GM12875 (cell line): Measurements from ENCODE around the gene DUOX1.

Experiments
- H3K4me3 ChIP-seq: one replicate; pipeline ENCODE4 v1.5.1; 2011; ENCODE audit warnings: low read depth, low read length, control low read depth
- TF ChIP-seq, protein P1 (sequence below): IDR thresholded peaks from 2 replicates; pipeline ENCODE4 v1.5.1; 2011; ENCODE audit warnings: low read depth, mild to moderate bottlenecking, control low read depth, inconsistent platforms, low read length, moderate library complexity, borderline replicate concordance; ENCODE audit not compliant: insufficient read depth

The DUOX1 gene

DNA sequence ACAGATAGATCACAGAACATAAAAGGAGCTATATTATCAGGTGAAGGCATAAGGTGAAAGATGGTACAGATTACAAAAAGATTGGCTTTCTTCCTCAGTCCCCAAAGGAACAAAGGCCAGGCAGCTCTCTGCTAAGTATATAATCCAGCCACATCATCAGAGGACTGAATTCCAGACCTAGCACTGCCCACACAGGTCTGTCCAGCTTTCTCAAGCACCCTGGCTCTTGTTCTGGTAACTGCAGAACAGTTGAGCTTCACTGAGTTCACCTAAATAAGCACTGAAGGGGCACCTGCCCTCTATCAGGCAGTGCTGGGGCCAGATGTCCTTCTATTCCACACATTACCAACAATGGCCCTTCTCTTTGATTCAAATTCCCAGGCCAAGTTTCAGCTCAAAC is 6.4 kb upstream of the DUOX1 start:
- no peak overlapping the region for H3K4me3 ChIP-seq
- TF ChIP-seq, protein P1, sequence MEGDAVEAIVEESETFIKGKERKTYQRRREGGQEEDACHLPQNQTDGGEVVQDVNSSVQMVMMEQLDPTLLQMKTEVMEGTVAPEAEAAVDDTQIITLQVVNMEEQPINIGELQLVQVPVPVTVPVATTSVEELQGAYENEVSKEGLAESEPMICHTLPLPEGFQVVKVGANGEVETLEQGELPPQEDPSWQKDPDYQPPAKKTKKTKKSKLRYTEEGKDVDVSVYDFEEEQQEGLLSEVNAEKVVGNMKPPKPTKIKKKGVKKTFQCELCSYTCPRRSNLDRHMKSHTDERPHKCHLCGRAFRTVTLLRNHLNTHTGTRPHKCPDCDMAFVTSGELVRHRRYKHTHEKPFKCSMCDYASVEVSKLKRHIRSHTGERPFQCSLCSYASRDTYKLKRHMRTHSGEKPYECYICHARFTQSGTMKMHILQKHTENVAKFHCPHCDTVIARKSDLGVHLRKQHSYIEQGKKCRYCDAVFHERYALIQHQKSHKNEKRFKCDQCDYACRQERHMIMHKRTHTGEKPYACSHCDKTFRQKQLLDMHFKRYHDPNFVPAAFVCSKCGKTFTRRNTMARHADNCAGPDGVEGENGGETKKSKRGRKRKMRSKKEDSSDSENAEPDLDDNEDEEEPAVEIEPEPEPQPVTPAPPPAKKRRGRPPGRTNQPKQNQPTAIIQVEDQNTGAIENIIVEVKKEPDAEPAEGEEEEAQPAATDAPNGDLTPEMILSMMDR: no peak

DNA sequence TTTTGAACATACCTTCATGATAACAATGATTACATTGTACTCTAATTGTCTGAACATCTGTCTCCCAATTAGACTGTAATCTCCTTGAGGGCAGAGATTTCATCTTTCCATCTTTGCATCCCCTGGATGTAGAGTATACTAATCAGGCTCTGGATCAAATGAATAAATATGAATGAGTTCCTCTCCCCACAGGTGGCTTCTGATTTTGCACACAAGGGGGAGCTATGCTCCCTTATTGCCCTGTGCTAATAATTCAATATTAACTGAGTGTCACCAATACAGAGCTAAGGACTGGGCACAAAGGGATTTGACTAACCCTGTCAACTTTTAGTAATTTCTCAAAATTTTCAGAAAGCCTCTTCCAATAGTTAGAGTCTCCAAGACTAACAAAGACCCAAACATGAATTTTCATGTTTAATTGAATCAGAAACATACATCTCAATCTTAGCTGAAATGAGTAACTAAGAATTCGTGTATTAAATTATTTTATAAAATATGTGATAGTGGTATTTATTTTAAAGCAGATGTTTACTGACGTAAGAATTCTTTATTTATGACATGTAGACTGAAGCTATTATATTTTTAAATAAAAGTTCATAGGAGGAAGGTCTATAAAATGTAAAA is 3.1 kb upstream of the DUOX1 start:
- no peak overlapping the region for H3K4me3 ChIP-seq
- TF ChIP-seq, protein P1: peak; percentile 66

DNA sequence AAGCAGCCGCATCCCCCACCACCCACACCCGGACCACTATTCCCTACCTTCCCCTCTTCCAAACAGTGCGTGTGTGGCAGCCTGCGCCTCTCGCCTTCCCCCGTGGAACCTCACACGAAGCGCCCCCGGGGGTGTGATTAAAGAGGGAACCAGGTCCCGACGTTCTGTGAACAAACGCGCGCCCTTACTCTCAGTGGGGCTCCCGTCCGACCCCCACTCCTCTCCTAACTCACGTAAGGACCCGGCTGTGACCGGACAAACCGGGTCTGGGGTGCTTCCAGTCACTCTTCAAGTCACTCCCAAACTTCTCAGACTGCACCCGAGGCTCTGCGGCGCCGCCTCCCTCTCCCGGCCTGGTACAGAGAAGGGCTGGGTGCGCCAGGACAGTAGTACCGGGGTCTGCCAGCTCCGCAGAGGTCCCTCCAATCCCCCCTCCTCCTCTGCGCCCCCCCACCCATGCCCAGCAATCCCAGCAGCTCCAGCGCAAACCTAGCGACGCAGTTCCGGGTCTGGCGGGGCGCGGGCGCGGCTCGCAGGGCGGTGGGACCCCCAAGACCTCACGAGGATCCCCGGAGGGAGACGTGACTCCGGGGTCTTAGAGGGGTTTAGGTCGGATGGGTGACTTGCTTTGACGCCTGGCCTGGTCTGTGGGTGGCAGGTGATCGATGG is 689 bp upstream of the DUOX1 start:
- TF ChIP-seq, protein P1: no peak
- no peak overlapping the region for H3K4me3 ChIP-seq

DNA sequence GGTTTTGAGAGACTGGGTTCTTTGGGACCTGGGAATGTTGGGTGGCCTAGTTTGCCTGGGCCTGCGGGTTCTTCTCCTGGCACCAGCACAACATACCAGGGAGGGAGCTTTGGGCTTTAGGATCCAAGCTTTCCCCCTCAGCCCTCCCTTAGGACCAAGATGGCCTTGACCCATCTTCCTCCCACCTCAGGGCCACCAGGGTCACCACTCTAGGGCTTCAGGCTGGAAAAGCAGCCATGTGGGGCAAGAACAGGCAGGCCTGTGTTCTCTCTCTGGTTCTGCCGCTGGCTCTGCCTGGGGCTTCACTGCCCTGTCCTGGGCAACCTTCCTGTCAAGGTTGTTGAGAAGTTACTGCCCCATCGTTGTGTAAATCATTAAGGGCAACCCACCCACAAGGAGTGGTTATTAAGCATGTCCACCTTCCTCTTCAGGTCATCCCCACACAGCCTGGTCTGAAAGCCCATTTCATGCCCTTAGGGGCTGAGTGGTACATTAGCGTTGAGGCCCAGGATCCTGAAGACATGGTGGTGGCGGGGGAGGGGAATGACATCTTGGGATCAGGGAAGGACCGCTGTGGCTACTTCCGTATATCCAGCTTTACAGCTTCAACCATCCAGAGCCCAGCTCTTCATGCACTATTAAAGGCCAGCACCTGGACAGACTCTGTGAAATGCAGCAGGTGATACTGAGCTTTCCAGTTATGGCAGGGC is 652 bp downstream of the DUOX1 start:
- H3K4me3 ChIP-seq: no peak overlapping the region
- TF ChIP-seq, protein P1: no peak

DNA sequence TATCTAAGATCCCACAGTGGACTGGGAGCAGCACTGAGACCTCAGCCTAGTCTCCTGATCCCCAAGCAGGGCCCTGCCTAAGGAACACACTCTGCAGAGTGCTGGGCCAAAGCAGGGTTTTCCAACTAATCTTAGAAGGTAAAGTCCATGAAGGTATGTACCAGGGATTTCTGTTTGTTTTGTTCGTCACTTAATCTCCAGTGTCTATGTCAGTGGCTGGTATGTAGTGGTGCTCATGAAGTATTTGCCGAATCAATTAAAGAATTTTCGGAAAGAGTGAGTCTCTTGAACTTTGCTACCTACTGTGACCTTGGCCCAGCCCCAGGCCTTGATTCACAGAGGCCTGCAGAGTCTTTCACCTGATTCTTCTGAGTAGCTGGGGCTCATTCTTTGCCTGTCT is 1.7 kb downstream of the DUOX1 start:
- H3K4me3 ChIP-seq: no peak overlapping the region
- TF ChIP-seq, protein P1: no peak

DNA sequence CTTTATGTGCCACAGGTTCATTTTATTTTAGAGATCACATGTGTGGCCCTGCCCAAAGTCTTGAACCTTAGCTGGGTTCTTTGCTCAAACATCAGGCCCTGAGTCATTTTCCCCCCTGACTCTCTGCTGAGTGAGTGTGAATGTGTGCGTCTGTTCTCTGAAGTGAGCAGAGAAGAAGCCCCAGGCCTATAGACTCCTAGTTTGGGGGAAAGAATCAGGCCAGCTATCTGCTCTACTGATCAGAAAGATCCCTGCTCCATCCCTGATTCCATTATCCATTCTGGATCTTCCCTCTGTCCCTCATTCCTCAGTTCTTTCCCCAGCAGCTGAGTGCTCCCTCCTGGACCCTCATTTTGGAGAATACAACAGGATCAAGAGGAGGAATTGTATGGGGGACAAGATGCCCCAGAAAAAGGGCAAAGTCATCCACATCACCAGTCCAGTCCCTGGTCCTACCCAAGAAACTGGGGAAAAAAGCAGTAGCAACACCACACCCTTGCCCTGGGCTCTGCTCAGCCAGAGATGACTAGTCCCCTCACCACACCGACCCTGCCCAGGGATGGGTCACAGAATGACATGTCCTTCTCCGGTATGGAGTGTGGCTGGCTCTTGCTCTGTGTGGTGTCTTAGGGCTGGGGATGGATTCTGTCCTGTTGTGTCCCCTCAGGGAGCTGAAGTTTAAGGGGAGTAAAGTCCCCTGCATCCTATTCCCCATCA is 3.2 kb downstream of the DUOX1 start:
- H3K4me3 ChIP-seq: no peak overlapping the region
- TF ChIP-seq, protein P1: no peak

DNA sequence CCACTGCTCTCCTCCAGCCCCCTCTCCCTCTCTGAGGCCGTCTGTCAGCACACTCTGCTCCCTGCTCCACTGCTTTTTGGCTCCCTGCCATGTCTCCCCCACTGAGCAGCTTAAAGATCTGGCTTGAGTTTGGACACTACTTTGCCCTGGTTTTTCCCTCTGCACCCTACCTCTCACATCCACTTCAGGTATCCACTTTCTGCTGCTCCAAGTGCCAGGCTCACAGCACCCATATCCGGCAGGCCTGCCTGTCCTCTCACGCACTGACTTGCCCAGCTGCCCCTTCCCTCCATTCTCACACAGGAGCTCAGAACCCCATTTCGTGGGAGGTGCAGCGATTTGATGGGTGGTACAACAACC is 3.7 kb downstream of the DUOX1 start:
- no peak overlapping the region for H3K4me3 ChIP-seq
- TF ChIP-seq, protein P1: no peak
